HEK293T (cell line): Measurements from ENCODE around the gene TPH1.
"Not testable (repeated sequence)": the region's sequence is repeated elsewhere in the genome, so short reads cannot be mapped to it uniquely, and the experiment has no call there.

ENCODE experiments used
- CTCF ChIA-PET: fragments of 350-600 bp; formaldehyde crosslinking; extraction: SDS; loops from one replicate; lab custom pipeline; 2021; ENCODE audit warnings: antibody characterized with exemption, inconsistent platforms; lab: Yijun Ruan, JAX
- POLR2A ChIA-PET: fragments of 350-600 bp; formaldehyde crosslinking; extraction: SDS; loops from one replicate; lab custom pipeline; 2020; ENCODE audit warnings: antibody characterized with exemption, inconsistent platforms; lab: Yijun Ruan, JAX
- DNase-seq: peaks from one replicate; pipeline ENCODE4 v3.0.0; 2012; ENCODE audit warnings: mixed read lengths; ENCODE audit errors: extremely low spot score
- ARNT ChIP-seq: fragments of 450-650 bp; IDR thresholded peaks from 2 replicates; pipeline ENCODE4 v1.6.1; 2017; ENCODE audit warnings: mild to moderate bottlenecking
- BHLHE40 ChIP-seq: fragments of 450-650 bp; IDR thresholded peaks from 2 replicates; pipeline ENCODE4 v1.6.1; 2016; ENCODE audit warnings: mild to moderate bottlenecking, moderate library complexity, borderline replicate concordance
- CTBP1 ChIP-seq: fragments of 450-650 bp; IDR thresholded peaks from 2 replicates; pipeline ENCODE4 v1.6.1; 2016; ENCODE audit warnings: borderline replicate concordance
- ELF4 ChIP-seq: fragments of 450-650 bp; IDR thresholded peaks from 2 replicates; pipeline ENCODE4 v1.6.1; 2017; ENCODE audit warnings: antibody characterized with exemption
- FOXA1 ChIP-seq: fragments of 450-650 bp; IDR thresholded peaks from 2 replicates; pipeline ENCODE4 v1.6.1; 2016; ENCODE audit warnings: mild to moderate bottlenecking
- FOXK2 ChIP-seq: fragments of 450-650 bp; IDR thresholded peaks from 2 replicates; pipeline ENCODE4 v1.6.1; 2016; ENCODE audit warnings: mild to moderate bottlenecking
- FOXM1 ChIP-seq: fragments of 450-650 bp; IDR thresholded peaks from 2 replicates; pipeline ENCODE4 v1.6.1; 2017; ENCODE audit warnings: mild to moderate bottlenecking, borderline replicate concordance
- HDGF ChIP-seq: fragments of 450-650 bp; IDR thresholded peaks from 2 replicates; pipeline ENCODE4 v1.6.1; 2017; ENCODE audit warnings: antibody characterized with exemption, borderline replicate concordance
- L3MBTL2 ChIP-seq: fragments of 450-650 bp; conservative IDR thresholded peaks from 2 replicates; pipeline ENCODE4 v1.6.1; 2016; ENCODE audit warnings: mild to moderate bottlenecking
- LEF1 ChIP-seq: fragments of 450-650 bp; IDR thresholded peaks from 2 replicates; pipeline ENCODE4 v1.6.1; 2017; ENCODE audit warnings: mild to moderate bottlenecking, borderline replicate concordance
- NFRKB ChIP-seq: fragments of 450-650 bp; IDR thresholded peaks from 2 replicates; pipeline ENCODE4 v1.6.1; 2016; ENCODE audit warnings: mild to moderate bottlenecking, moderate library complexity
- SP1 ChIP-seq: fragments of 450-650 bp; IDR thresholded peaks from 2 replicates; pipeline ENCODE4 v1.6.1; 2017
- SUZ12 ChIP-seq: fragments of 450-650 bp; IDR thresholded peaks from 2 replicates; pipeline ENCODE4 v1.6.1; 2016; ENCODE audit warnings: mild to moderate bottlenecking
- TARDBP ChIP-seq: fragments of 450-650 bp; IDR thresholded peaks from 2 replicates; pipeline ENCODE4 v1.6.1; 2016
- ZNF384 ChIP-seq: fragments of 450-650 bp; IDR thresholded peaks from 2 replicates; pipeline ENCODE4 v1.6.1; 2016
- TF ChIP-seq, protein P1 (sequence below): fragments of 450-650 bp; IDR thresholded peaks from 2 replicates; pipeline ENCODE4 v1.6.1; 2016

Gene TPH1

DNA sequence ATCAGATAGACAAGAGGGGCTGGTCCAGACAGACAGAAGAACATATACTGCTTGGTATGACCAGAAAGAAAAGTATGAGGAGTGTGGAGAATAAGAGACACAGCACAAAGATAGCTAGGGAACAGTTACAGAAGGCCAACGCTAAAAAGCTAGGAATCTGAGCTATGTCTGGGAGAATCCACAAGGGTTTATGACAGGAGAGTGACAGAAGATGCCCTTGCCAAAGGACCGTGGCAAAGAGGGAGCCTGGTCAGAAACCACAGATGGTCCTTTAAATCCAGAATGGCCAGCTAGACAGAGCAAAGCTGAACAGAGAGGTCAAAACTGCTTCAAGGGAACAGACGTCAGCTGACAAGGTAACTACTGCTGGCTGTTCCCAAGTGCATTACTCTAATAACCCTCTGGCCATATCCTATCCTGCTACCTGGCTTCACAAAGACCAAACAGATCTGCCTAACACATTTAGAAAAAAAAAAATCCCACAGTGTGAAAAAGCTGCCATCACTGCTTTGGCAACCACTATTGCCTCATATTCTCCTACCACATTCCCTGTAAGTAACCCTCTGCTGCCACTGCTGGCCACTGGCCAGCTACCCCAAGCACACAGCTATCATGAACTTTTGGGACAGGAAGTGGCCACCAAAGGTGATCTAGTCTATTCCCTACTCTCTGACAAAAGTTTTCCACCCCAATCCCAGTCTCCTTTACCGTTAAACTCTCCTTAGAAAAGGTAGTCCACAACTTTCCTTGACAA is 40.5 kb downstream of the TPH1 start:
- ChIA-PET POLR2A (no interaction called here), CTCF (no interaction called here)
- no peak for DNase-seq
- TF ChIP-seq L3MBTL2 (no peak), FOXA1 (no peak), ELF4 (no peak), BHLHE40 (no peak), SP1 (no peak), ZNF384 (no peak), NFRKB (no peak), TARDBP (no peak), ARNT (no peak)

DNA sequence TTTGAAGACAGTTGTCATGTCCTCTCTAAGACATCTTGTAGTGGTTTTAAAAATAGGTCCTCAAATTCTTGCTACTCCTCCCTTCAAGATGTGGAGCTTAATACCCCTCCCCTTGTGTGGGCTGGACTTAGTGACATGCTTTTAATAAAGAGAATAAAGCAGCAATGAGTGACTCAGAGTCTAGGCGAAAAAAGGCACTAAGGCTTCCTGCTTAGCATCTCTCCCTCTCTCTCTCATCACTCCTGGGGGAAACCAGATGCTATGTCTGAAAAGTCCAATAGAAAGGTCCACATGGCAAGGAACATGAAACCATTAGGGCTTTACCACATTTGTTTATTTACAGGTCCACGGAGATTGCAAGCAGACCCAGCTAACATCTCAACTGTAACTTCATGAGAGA is 44.9 kb downstream of the TPH1 start:
- CTCF ChIA-PET, result no interaction called here

DNA sequence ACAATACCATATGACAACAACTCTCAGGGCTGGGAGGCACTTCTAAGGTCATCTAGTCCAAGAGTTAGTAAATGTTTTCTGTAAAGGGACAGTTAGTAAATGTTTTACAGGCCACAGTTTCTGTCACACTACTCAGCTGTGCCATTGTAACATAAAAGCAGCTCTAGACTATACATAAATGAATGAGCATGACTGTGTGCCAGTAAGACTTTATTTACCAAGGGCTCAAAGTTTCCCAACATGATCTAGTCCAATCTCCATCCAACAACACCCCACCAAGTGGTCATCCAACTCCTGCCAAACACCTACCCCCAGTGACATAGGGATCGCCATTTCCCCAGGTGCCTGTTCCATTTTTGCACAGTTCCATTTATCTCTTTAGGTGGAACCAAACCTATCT is 45.3 kb downstream of the TPH1 start:
- no peak for DNase-seq
- CTCF ChIA-PET, result interaction anchor here (1.0 kb wide), 1 partner anchor 270 kb away, joined by 3 read pairs; no protein-coding TSS in a partner anchor
- POLR2A ChIA-PET, result no interaction called here
- TF ChIP-seq ELF4 (no peak), FOXM1 (no peak), FOXK2 (no peak), ARNT (no peak), ZNF384 (no peak), BHLHE40 (no peak), SUZ12 (no peak), L3MBTL2 (no peak), TARDBP (no peak), CTBP1 (no peak), LEF1 (no peak), HDGF (no peak)
- TF ChIP-seq, protein P1, sequence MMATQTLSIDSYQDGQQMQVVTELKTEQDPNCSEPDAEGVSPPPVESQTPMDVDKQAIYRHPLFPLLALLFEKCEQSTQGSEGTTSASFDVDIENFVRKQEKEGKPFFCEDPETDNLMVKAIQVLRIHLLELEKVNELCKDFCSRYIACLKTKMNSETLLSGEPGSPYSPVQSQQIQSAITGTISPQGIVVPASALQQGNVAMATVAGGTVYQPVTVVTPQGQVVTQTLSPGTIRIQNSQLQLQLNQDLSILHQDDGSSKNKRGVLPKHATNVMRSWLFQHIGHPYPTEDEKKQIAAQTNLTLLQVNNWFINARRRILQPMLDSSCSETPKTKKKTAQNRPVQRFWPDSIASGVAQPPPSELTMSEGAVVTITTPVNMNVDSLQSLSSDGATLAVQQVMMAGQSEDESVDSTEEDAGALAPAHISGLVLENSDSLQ, result no peak

More for the DNA sequence above, 44.9 kb downstream of the TPH1 start:
- TF ChIP-seq FOXK2, result no peak
- no peak for TF ChIP-seq L3MBTL2
- TF ChIP-seq HDGF, result no peak
- no peak for TF ChIP-seq CTBP1
- no peak for TF ChIP-seq FOXA1
- no peak for TF ChIP-seq SP1
- no peak for TF ChIP-seq ZNF384
- no peak for TF ChIP-seq ARNT
- no peak for TF ChIP-seq ELF4
- no peak for TF ChIP-seq LEF1
- no peak for TF ChIP-seq TARDBP
- TF ChIP-seq NFRKB, result no peak
- no peak for TF ChIP-seq FOXM1
- no peak for TF ChIP-seq BHLHE40
- no peak for TF ChIP-seq SUZ12
- TF ChIP-seq, protein P1, result no peak
- POLR2A ChIA-PET, result no interaction called here
- DNase-seq, result no peak

DNA sequence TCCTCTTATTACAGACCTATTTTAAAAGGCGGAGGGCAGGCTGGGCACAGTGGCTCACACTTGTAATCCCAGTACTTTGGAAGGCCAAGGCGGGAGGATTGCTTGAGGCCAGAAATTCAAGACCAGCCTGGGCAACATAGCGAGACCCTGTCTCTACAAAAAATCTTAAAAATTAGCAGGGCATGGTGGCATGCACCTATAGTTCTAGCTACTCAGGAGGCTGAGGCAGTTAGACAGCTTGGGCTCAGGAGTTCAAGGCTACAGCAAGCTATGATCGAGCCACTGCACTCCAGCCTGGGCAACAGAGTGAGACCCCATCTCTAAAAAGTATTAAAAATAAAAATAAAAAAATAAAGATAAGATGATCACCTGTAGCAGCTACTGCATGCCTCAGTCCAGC is 45.9 kb downstream of the TPH1 start:
- POLR2A ChIA-PET, DNase-seq: not testable (repeated sequence)
- CTCF ChIA-PET, result interaction anchor here (1.0 kb wide), 1 partner anchor 269 kb away, joined by 3 read pairs; no protein-coding TSS in a partner anchor
